ENCODE results near the gene OPN1MW3.
"Not testable (repeated sequence)": the region's sequence is repeated elsewhere in the genome, so short reads cannot be mapped to it uniquely, and the experiment has no call there.

The OPN1MW3 gene

GRCh38 chrX:154257282-154257681, at the start of gene OPN1MW3:
TSS of gene OPN1MW3 (plus strand) at chrX:154257582. CDS start at chrX:154257620, 38 bp downstream.
- not testable (repeated sequence) for DNase-seq (ENCODE audit: low read depth in 3 of 3)

GRCh38 chrX:154209670-154210418, 47.5 kb upstream of the OPN1MW3 start:
- not testable (repeated sequence) for DNase-seq (ENCODE audit: low read depth in 3 of 3)

GRCh38 chrX:154211057-154211456, 46.3 kb upstream of the OPN1MW3 start:
- not testable (repeated sequence) for DNase-seq (ENCODE audit: low read depth in 3 of 3)

- DNase-seq (ENCODE audit: low read depth in 3 of 3): not testable (repeated sequence)
These were observed 45.9 kb upstream of the OPN1MW3 start for GRCh38 chrX:154211499-154211898.

GRCh38 chrX:154219456-154219855, 37.9 kb upstream of the OPN1MW3 start, which contains the start of gene OPN1MW2:
TSS of gene OPN1MW2 (plus strand) at chrX:154219756. CDS start at chrX:154219816, 60 bp downstream.
- DNase-seq (ENCODE audit: low read depth in 3 of 3): not testable (repeated sequence)

GRCh38 chrX:154225292-154225691, 32.1 kb upstream of the OPN1MW3 start:
- not testable (repeated sequence) for DNase-seq (ENCODE audit: low read depth in 3 of 3)

- not testable (repeated sequence) for DNase-seq (ENCODE audit: low read depth in 3 of 3)
These were observed 30.7 kb upstream of the OPN1MW3 start for GRCh38 chrX:154226706-154227105.

GRCh38 chrX:154231443-154231842, 25.9 kb upstream of the OPN1MW3 start:
- DNase-seq (ENCODE audit: low read depth in 3 of 3): not testable (repeated sequence)

GRCh38 chrX:154233620-154234019, 23.8 kb upstream of the OPN1MW3 start:
- not testable (repeated sequence) for DNase-seq (ENCODE audit: low read depth in 3 of 3)

GRCh38 chrX:154238939-154239559, 18.3 kb upstream of the OPN1MW3 start:
- not testable (repeated sequence) for DNase-seq (ENCODE audit: low read depth in 3 of 3)

GRCh38 chrX:154239982-154240503, 17.3 kb upstream of the OPN1MW3 start:
- DNase-seq (ENCODE audit: low read depth in 3 of 3): not testable (repeated sequence)

GRCh38 chrX:154247377-154248045, 9.9 kb upstream of the OPN1MW3 start:
- not testable (repeated sequence) for DNase-seq (ENCODE audit: low read depth in 3 of 3)

- DNase-seq (ENCODE audit: low read depth in 3 of 3): not testable (repeated sequence)
These were observed 9.3 kb upstream of the OPN1MW3 start for GRCh38 chrX:154248076-154248475.

- not testable (repeated sequence) for DNase-seq (ENCODE audit: low read depth in 3 of 3)
These were observed 1.3 kb downstream of the OPN1MW3 start for GRCh38 chrX:154258711-154259110.

- DNase-seq (ENCODE audit: low read depth in 3 of 3): not testable (repeated sequence)
These were observed 5.7 kb downstream of the OPN1MW3 start for GRCh38 chrX:154263072-154263471.

GRCh38 chrX:154269245-154269644, 11.9 kb downstream of the OPN1MW3 start:
- DNase-seq (ENCODE audit: low read depth in 3 of 3): not testable (repeated sequence)

- not testable (repeated sequence) for DNase-seq (ENCODE audit: low read depth in 3 of 3)
These were observed 27.3 kb downstream of the OPN1MW3 start for GRCh38 chrX:154284489-154285338.

- DNase-seq (ENCODE audit: low read depth in 3 of 3): not testable (repeated sequence)
These were observed 29.0 kb downstream of the OPN1MW3 start for GRCh38 chrX:154286406-154286805.

GRCh38 chrX:154294791-154295574, 37.6 kb downstream of the OPN1MW3 start, which contains the start of gene TEX28:
TSS of gene TEX28 (minus strand) at chrX:154295124. CDS start at chrX:154292117, 3,007 bp downstream.
- DNase-seq (ENCODE audit: low read depth in 3 of 3): no peak

GRCh38 chrX:154295664-154296310, 38.4 kb downstream of the OPN1MW3 start, which contains the start of gene TKTL1:
TSS of gene TKTL1 (plus strand) at chrX:154295795. CDS start at chrX:154295860, 65 bp downstream.
- no peak for DNase-seq (ENCODE audit: low read depth in 3 of 3)

Measured in stimulated activated CD4-positive, alpha-beta T cell treated with anti-CD3 and anti-CD28 coated beads, TNF-alpha, amount 100 ng/mL, for 48 hours (primary cell).